Left colon (tissue), 2 donors: ENCODE data around the gene NTRK2. TPM values are rescaled to one million over a fixed set of nuclear protein-coding genes. Genes with fewer than 3 reads are reported as not detected.

Experiments used
- ATAC-seq: fragments of 200-7000 bp; cut with Tn5 transposase; one replicate; pipeline ENCODE4 v1.9.1; 2020; ENCODE audit warnings: mild to moderate bottlenecking, moderate library complexity
- DNase-seq, 2 donors: peaks; one replicate each; pipeline ENCODE4 v3.0.0-alpha.2; 2020
- intact Hi-C, 2 donors: fragments of 100-400 bp; cut with DNase I in 1 of 2; cut with micrococcal nuclease in 1 of 2; formaldehyde crosslinking; loops; one replicate each; pipeline versions ENCODE4 v1.11.2 to v1.14.0; 2022; cut with DNase I, micrococcal nuclease
- total RNA-seq, 2 donors: library from RNA; stranded (reverse); fragmentation: NEBNext Ultra II Directional; extraction: Animal tissue kit (Norgen Biotek cat#: 25700); gene quantifications; one replicate each; pipeline ENCODE4 v1.2.1, GENCODE V29; 2021
- donor health status: DM: no; HTN: no; CAD: no.
- donor health status: DM: yes; HTN: yes; CAD: no.

Gene NTRK2
- total RNA-seq, 2 donors from 2014 or later = 2.5 to 5.7 TPM

DNA sequence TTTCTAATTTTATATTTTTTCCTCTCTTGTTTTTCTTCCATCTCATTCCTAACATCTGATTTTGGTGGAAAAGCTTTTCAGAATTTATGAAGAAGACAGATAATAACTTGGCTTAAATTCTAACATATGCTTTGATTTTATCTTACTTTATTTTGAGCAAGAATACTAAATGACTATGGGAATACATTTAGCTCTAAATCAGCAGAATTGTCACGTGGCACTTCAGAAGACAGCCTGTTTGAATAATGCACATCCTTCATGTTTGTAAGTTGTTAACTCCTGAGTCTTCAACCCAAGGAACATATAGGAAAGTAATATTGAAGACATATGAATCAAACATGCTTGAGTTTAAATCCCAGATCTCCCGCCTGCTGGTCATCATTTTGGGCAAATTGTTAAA, 90.3 kb downstream of the NTRK2 start:
- DNase-seq (no peak), ATAC-seq (no peak)
- intact Hi-C loops = no loop called here

DNA sequence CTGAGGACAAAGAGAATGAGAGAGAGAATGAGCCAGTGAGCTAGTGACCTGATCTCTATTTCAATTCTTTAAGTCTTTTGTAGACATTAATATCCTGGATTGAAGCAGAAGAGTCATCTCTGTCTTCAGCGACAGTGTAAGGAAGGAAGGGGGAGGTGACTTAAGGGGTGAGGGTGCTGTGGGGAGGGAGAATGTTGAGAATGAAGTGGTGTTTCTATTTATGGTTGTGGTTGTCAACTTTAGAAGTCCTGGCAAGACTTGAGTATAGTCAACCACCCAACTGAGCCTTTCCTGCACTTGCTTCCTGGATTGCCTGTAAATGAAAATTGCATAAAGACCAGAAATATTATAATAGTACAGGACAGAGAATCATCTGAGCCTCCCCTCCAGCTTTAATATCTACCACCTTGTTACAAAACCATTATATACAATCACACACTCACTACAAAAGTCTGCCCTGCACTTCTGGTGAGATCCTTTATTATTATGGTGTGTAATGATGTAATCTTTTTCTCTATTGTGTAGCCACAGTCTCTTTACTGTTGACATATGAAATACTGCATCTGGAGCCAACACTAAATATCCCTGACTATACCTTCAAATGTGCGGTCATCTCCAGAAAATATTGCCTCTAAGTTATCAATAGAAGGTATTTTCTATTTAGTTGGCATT, 91.7 kb downstream of the NTRK2 start:
- DNase-seq (no peak), ATAC-seq (no peak)
- intact Hi-C loops = no loop called here

DNA sequence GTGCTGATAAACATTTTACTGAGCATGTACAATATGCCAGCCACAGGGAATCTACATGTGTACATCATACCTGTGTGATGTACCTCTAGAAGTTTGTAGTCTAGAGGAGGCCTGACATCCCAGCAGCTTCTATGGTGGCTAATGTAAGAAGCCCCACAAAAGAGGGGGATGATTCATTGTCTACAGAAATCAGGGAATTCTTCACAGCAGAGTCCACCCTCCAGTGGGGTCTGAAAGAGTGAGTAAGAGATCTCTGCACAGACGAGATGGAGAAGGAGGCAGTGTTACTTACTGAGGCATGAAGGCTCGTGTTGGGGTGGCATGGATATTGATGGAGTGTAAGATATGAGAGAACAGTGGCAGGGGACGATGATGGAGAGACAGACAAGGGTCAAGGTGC, 103.0 kb downstream of the NTRK2 start:
- DNase-seq = no peak
- ATAC-seq = no peak
- intact Hi-C loops = no loop called here

DNA sequence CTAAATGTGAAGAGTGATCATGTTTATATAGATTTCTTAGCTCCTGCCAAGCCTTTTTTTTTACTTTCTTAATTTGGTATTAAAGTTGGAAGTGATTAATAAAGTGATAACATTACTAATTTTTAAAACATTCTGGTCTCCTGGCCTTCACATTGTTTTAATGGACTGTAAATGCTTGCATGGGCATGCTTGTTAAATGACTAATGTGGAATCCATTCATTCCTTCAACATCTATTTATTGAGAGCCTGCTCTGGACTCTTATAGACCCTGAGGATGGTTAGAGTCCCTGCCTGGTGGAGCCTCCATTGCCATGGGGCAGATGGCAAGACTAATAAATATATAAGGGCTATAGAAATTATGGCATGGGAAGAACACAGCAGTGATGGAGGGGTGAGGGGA, 103.5 kb downstream of the NTRK2 start:
- intact Hi-C loops = no loop called here
- DNase-seq = no peak
- no peak for ATAC-seq

DNA sequence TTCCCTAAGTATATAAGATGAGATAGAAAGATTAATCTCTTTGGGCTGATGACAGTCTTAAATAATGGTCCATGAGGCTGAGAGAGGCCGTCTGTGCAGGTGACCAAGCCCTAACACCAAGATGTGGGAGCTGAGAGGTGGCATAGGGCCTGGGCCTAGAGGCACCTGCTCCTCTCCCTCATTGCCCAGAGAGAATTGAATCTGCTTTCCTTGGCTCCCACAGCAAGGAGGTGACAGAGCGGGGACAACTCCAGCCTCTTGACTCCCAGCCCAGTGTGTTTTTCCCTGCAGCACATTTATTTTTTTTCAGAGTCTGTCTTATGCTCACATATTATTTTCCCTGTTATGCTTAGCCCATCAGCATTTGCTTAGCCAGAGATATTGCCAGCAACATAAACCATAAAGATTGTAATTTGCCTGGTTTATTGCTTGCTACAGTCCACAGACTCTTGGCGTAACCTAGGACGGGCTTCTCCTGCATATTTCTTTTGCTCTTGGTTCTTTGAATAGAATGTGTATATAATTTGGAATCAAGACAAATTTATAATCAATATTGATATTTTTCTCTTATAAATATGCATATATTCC, 105.6 kb downstream of the NTRK2 start:
- ATAC-seq (peak; percentile 99), DNase-seq (no peak)
- intact Hi-C loops = no loop called here

DNA sequence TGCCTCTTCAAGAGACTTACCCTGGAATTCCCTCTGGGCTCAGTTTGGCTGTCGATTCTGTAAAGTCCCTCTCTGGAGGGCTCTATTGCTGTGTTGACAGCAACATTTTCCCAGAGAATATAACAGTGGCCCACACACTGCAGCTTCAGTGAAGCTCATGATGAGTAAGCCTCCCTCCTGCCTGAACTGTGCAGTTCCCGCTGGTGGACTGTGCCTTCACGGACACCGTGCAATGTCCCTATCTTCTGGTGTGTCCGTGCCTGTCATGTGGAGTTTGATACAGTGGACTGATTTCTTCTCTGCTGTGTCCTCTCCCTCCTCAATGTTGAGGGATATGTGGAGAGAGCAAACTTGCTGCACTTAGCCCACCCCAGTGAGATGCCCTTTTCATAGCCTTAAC, 109.0 kb downstream of the NTRK2 start:
- DNase-seq (no peak), ATAC-seq (no peak)
- intact Hi-C loops = no loop called here

DNA sequence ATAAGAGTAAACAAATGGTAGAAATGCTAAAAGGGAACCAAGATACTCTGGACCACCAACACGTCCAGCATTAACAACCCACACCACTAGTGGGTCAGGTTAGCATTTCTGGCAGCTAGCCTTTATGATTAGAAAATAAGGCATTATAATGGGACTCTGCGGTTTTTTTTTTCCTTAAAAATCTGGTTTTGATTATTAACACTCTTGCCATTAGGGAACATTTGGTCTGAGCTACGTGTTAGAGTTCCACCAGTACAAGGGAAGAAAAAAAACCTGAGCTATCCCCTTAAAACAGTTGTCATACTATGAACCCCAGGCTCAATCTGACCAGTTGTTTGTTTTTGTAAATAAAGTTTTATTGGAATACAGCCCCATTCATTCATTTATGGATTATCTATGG, 110.4 kb downstream of the NTRK2 start:
- DNase-seq (no peak), ATAC-seq (no peak)
- intact Hi-C loops = no loop called here

DNA sequence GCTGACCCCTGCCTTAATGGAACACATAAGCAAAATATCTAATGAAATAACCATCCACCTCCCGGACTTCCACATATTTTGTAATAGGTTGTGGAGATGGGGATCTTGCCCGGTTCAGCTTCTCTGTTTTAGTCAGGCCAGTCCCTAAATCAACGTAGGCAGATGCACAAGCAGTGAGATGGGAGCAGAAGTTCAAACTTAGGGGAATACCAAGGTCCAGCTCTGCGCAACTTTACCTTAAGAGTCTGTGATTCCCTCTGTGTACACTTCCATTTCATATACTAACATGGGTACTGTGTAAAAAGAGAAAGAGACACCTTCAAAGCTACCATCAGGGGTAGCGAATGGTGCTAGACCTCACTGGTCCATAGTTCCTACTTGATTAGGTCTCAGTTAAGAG, 110.9 kb downstream of the NTRK2 start:
- no peak for ATAC-seq

DNA sequence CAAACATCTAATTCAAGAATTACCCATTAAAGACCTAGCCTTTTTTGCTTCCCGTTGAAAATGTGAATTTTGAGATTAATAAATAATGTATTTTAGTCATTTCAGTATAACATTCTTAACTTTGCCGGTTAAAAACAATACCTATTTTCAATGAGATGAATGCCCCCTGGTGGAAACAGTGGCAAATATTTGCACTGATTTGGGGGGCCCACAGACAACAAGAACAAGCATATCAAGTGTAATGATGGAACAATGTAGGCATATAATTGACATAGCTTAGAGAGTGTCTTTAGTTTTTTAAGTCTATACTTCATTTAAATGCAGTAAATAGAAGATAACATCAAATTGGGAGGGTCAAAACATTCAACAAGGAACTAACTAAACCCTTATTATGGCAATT, 111.9 kb downstream of the NTRK2 start:
- ATAC-seq = no peak
- no peak for DNase-seq
- intact Hi-C loops = no loop called here

More for the DNA sequence above, 110.9 kb downstream of the NTRK2 start:
- intact Hi-C loops = no loop called here
- DNase-seq = no peak

DNA sequence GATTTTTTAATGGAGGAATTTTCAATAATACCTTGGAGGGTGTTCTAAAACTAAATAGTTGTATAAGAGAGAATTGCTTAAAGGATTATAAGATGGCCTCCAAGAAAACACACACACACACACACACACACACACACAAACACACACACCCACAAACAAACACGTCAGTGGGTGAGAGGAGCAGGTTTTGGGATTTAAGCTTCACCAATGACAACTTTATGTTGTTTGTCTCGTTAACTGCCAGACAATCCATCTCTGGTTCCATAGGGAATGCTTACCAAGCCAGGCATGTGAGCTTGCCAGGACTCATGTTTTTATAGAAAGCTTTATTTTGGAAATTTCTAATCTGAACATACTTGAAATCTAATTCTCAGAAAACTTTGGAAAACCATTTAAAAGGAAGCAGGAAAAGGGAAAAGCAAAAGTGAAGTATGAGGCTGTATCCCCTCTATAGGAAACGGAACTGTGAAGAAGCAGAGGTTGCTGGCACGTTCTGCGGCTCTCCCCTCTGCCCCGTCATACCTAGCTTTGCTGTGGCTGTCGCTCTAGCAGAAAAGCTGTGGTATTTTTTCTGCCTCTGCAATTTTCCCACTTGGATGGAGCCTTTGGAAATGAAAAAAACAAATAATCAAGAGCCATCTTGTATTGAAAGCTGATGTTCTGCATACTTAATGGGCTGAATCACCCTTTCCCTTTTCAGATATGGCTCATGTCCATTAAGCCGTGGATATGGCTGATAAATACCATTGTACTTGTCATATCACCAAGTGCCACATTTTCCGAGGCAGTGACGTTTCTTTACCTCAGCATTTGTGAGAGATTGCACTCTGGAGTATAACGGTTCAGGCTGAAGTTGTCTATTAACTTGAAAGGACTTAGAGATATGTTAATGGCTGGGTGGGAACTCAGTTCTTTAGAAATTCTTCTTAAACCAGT, 112.7 kb downstream of the NTRK2 start:
- intact Hi-C loops = no loop called here
- DNase-seq (no peak), ATAC-seq (no peak)

DNA sequence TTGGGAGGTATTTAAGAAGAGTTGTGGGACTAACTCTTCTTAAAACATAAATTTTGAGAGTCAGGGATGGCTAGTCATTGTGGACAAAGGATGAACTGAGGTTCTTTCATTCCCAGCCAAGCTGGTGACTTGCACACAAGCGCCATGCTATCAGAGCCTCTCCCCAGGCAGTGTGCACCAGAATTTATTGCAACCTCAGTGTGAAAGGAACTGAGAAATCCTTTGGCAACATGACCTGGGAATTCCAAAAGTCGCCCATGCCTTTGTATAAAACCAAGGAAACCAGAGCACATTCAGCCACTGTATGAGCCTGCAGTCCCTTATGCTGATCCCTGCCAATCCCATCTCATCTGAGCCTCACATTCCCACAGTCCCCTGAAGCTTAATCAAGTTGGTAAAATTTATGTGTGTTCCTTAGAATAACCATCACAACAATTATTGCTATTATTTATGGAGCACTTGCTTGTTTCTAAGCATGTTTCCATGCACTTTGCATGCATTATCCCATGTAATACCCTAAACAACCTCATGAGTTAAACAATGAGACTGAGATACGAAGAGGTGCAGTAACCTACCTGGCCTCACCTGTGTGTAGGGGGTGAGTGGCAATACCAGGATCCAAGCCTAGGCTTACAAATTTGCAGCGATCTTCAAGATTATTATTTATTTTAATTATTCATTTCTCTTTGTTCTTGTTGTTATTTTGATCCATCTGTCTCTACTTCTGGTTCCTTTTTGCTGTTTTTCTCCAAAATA, 116.4 kb downstream of the NTRK2 start:
- intact Hi-C loops = no loop called here
- no peak for DNase-seq
- ATAC-seq = no peak

DNA sequence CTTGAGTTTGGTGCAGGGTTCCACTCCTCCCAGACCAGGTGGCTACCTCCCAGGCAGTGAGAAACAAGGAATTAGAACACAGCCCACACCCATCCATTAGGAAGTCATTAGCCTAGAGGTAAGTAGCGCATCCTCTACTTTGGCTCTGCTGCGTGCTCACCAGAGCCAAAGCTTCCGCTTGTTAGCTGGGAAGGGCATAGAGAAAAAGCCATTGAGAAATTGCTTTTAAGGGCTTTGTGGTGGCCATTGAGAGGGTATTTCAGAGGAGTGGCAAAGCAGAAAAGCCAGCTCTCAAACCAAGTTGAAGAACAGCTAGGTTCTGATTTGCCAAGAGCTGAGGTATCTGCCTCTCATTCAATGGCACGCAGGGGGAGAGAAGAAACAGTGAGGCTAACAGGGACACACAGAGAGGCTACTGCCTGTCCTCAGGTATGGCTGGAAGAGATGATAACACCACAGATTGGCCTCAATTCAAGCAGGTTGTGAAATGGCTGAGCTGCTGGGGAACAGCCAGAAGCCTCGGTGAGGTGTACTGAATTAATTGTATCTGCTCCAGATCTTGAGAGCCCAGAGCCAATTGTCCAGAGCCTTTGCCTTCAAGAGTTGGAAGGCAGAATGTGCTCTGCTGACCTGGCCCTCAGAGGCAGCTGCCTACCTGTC, 119.4 kb downstream of the NTRK2 start:
- no peak for DNase-seq
- intact Hi-C loops = no loop called here
- ATAC-seq = no peak

DNA sequence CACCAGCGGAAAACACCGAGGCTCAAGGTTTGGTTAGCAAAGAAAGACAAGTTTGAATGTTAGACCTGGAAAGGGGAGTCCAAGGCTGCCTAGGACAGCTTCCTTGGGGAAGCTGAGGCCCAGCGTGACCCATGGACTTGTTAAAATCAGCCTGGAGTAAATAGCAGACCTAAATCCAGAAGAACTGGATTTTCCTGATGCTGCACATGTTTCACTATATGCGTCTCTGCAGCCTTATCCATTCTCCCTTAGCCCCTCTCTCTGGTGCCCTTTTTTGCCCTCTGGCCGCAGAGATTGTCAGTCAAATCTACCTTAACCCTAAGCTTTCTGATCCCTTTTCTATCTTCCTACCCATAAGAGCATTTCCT, 119.9 kb downstream of the NTRK2 start:
- peak; percentile 34 for ATAC-seq
- intact Hi-C loops = no loop called here
- no peak for DNase-seq

DNA sequence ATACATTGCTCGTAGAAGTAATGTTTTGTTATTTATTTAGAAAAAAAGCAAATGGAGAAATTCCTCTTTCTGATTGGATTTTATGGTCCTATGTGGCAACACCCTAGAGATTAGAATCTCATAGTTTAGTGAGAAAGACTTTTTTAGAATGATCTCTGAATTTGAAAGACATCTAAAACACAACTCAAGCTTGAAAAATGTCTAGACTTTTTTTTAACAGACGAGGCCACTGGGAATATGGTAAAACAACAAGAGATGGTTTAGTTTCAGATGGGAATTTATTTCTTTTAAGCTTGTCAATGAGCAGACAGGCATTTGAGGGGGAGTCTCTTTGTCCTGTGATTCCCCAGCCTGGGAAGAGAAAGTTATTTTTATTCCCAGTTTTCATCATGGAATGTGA, 122.1 kb downstream of the NTRK2 start:
- ATAC-seq (no peak), DNase-seq (no peak)
- intact Hi-C loops = no loop called here

DNA sequence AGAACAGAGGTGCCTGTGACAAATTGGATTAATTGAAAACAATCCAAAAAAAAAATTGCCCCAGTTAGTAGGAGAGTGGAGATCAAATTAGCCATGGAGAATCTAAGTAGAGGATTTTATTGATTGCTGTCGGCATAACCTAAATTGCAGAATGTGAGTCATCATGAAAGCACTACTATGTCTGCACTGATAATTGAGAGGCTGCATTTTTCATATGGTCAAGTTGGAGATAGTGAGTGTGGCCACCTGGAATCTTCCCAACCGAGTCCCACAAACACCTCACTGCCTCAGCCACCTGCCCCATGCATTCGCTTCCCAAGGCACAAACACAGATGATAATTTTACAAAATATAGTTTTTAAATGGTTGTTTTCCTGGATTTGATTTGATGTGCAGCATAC, 123.7 kb downstream of the NTRK2 start:
- intact Hi-C loops = no loop called here
- DNase-seq (no peak), ATAC-seq (no peak)

DNA sequence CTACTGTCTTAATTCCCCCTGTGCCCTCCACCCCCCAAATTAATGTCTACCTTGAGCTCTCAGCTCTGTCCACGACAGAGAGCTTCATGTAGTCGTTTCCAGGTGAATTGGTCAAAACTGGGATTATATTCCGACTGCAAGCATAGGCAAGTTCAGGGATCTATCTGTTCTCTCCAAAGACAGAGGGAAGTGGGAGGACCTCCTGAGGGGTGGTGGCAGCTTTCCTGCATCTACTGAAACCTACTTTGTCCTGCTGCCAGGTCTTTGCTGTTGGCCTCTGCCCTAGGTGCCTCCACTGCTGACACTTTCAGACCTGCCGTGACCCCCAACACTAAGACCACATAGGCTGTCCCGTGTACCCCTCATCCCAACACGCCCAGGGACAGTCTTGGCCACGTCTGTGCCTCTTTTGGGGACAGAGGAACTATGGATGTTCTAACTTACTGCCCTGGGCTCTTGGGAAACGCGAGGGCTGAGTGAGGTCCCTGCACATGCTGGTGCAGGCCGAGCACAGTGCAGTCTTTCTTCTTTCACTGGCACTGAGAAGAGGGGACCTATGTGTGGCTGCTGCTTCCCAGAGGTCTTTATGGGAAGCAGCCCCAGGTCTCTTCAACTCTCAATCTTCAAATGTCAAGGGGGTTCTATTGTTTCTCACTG, 125.6 kb downstream of the NTRK2 start:
- DNase-seq = no peak
- intact Hi-C loops = no loop called here
- no peak for ATAC-seq

DNA sequence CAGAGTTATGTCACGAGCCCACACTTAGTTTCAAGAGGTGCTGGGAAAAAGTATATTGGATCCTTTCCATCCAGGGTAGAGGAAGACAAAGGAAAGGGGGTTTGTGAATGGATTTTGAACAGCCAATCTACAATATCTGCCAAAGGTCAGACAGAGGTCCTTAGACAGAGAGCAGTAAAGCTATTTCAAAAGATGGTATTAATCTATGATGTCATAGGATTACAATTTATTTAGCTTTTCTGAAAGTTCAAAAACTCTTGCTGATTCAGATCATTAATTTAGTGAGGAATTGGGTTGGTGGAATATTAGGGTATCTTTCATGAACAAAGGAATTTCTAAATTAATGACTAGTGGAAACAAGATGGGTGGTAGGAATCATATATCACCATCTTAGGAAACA, 126.9 kb downstream of the NTRK2 start:
- no peak for ATAC-seq

DNA sequence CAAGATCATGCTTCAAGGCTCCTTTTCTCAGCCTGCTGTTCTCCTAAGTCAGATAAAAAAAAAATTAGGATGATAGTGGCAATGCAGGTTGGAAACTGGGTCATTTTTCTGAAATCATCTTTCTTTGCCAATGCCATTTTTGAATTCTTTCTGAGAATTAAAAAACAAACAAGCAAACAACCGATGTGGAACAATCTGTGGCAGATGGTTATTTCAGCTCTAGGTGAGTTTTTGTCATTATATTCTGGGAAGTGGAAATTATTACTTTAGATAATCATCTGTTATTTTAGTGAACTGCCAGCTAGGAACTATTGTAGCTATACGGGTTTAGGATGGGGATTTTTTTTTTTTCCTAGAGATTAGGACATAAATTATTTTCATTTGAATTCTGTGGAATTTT, 129.7 kb downstream of the NTRK2 start:
- ATAC-seq (no peak), DNase-seq (no peak)
- intact Hi-C loops = no loop called here

More for the DNA sequence above, 126.9 kb downstream of the NTRK2 start:
- no peak for DNase-seq
- intact Hi-C loops = no loop called here
